ENCODE results near the gene NRDE2.
"Not testable (repeated sequence)": the region's sequence is repeated elsewhere in the genome, so short reads cannot be mapped to it uniquely, and the experiment has no call there.

Gene NRDE2

DNA sequence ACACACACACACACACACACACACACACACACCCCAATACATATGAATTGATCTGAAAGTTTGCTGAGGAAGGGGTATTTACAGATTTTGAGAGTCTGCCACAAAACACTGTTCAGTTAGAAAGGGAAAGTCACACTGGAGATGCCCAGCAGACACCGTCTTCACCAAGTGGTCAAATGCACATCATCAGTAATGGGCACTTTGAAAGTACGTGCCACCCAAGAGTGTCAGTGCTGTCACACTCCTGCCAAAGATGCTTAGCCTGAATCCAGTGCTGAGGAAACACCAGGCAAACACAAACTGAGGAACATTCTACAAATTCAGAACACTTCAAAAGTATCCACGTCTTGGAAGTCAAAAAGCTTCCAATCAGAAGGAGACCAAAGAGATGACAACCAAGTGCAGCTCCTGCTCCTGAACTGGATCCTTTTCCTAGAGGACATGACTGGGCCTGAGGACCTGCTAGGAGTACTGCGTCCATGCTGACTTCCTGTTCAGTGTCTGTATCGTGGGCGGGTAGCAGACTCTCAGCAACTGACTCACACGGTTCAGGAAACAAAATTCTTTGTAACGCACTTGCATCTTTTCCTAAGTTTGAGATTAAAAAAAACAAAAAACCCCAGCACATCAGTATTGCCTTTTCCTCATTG lies 56.8 kb downstream of the NRDE2 start:
- DNase-seq (ENCODE audit: low read depth in 2 of 2): no peak

GRCh38 chr14:90274019-90274418 lies 57.7 kb downstream of the NRDE2 start:
- DNase-seq (ENCODE audit: low read depth in 2 of 2): no peak

DNA sequence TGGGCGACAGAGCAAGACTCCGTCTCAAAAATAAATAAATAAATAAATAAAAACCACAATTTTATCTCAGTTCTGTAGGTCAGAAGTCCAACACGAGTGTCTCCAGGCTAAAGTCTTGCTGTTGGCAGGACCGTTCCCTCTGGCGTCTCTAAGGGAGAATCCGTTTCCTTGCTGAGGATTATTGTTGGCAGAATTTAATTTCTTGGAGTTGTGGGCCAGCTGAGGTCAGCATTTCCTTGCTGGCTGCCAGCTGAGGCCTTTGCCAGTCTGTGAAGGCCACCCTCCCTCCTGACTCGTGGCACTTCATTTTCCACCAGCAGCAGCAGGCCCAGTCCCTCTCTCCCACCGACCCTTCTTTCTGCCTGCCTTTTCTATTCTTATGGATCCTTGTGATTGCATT lies 58.2 kb downstream of the NRDE2 start:
- DNase-seq (ENCODE audit: low read depth in 2 of 2): no peak

GRCh38 chr14:90272523-90272922 lies 59.2 kb downstream of the NRDE2 start:
- no peak for DNase-seq (ENCODE audit: low read depth in 2 of 2)

DNA sequence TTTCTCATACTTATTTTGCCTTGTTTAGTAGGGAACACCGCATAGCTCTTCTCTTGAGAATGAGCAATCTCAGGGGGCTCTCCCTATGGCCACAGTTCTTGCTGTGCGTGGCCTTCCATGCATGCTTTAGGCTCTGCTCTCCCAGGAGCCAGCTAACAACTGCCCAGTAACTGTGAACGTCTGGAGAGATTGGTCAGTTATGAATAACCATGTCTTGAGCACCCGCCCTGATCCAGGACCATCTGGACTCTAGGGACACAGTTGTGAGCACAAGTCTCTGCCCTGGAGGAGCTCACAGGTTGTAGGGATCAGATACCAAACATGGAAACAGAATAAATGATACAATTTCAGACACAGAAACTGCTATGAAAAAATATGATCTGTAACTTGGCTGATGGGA lies 63.3 kb downstream of the NRDE2 start:
- no peak for DNase-seq (ENCODE audit: low read depth in 2 of 2)

DNA sequence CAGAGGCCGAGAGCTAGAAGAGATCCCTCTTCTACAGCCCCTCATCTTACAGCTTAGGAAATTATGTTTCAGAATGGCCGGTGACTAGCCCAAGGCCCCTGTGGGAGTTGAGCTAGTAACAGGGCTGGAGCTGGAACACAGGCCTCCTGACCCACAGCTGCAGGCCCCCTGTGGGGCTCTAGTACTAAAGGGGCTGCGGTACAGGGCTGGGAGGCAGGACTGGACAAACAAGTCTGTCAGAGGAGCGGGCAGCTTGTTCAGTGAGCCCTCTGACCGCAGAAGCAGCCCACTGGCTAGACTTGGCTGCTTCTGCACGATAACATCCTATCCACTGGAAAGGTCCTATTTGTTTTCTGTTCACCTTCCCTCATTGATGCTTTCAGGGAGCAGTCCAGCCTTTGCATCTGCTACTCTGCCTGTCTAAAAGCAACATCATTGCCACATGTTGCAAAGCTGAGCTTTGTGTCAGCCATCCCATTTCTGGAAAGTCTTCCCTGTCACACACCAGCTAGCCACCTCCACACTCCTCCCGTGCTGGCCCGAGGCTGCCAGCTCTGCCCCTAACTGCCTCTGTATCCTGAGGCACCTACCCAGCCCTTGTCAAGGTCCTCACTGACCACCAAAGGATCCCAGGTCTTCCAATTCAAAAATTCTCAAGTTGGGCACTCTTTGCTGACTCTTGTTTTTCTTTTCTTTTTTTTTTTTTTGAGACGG lies 65.1 kb downstream of the NRDE2 start:
- DNase-seq (ENCODE audit: low read depth in 2 of 2): no peak

DNA sequence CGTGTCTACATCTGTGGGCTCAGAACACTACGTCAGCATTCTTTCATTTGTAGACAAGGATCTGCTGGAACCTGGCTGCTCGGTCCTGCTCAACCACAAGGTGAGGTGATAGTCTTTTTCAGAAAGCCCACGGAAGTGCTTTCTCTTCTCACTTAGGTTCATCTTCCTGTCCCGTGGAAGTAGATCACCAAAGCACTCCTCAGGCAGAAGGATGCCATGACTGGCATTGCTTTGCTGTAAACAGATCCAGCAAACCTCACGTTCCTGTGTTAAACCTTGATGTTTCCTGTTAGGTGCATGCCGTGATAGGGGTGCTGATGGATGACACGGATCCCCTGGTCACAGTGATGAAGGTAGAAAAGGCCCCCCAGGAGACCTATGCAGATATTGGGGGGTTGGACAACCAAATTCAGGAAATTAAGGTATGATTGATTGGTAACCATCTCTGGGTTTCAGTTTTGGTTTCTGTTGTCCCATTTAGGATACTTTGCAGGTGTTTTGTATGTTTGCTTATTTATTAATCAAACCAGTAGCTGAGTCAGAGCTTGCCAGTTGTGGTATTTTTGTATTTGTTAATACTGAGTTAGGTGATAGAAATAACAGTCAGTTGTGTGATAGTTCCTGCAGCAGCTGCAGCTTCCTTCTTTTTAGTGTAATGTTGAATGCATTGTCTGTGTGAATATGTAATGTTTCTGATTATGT lies 67.8 kb downstream of the NRDE2 start:
- no peak for DNase-seq (ENCODE audit: low read depth in 2 of 2)

GRCh38 chr14:90256354-90257131 lies 75.2 kb downstream of the NRDE2 start, which contains the start of gene PSMC1:
Gene PSMC1, plus strand, starts transcription at chr14:90256553. Its CDS starts 45 bp downstream, at chr14:90256598.
- DNase-seq (ENCODE audit: low read depth in 2 of 2): peak; percentile 78 to 81

DNA sequence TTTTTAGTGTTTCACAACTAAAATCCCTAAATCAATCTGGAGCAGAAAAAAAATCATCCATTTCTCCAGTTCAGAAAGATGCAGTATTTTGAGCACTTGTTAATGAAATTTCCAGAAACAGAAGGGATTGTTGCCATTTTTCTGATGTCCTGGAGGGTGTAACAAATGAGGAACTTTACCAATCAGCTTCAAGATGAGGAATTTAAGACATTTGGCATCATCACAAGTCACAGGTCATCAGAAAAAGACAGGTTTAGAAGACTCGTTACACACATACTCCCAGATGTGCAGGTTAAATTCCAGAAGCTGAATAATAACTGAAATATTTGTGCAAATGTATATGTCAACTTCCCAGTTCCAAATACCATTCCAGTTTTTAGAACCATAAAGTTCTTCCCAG lies 75.9 kb downstream of the NRDE2 start:
- no peak for DNase-seq (ENCODE audit: low read depth in 2 of 2)

- DNase-seq (ENCODE audit: low read depth in 2 of 2): no peak
Measured at GRCh38 chr14:90253826-90254225, 77.9 kb downstream of the NRDE2 start.

DNA sequence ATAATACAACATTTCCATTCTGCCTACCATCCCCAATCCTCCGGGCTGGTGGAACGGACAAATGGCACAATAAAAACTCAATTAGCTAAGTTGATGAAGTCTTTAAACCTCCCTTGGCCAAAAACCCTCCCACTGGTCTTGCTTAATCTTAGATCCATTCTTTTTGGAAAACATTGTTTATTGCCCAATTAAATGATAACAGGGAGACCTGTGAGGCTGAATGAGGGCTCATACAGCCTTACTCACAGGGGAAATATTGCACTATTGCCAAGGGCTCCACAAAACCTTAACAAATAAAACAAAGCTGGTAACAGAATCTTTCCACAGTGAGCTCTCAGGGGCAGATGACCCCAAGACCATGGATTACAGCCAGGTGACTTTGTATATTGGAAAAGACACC lies 83.1 kb downstream of the NRDE2 start:
- no peak for DNase-seq (ENCODE audit: low read depth in 2 of 2)

DNA sequence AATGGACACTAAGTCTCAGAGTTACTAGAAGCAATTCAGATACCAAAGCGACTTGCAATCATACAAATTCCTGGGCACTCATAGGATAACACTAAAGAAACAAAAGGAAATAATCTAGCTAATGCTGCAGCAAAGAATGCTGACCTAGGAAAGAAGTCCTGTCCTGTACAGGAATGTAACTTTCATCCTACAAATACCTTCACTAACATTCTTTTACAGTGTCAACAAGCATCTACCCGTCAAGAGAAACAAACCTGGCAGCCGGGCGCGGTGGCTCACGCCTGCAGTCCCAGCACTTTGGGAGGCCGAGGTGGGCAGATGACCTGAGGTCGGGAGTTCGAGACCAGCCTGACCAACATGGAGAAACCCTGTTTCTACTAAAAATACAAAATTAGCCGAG lies 84.3 kb downstream of the NRDE2 start:
- not testable (repeated sequence) for DNase-seq (ENCODE audit: low read depth in 2 of 2)

- DNase-seq (ENCODE audit: low read depth in 2 of 2): no peak
Measured at GRCh38 chr14:90246936-90247335, 84.8 kb downstream of the NRDE2 start.

GRCh38 chr14:90242444-90242843 lies 89.3 kb downstream of the NRDE2 start:
- DNase-seq (ENCODE audit: low read depth in 2 of 2): no peak

- no peak for DNase-seq (ENCODE audit: low read depth in 2 of 2)
Measured at GRCh38 chr14:90239139-90239538, 92.6 kb downstream of the NRDE2 start.

- DNase-seq (ENCODE audit: low read depth in 2 of 2): peak; percentile 28 to 30
Measured at GRCh38 chr14:90235179-90235976, 96.4 kb downstream of the NRDE2 start.

DNA sequence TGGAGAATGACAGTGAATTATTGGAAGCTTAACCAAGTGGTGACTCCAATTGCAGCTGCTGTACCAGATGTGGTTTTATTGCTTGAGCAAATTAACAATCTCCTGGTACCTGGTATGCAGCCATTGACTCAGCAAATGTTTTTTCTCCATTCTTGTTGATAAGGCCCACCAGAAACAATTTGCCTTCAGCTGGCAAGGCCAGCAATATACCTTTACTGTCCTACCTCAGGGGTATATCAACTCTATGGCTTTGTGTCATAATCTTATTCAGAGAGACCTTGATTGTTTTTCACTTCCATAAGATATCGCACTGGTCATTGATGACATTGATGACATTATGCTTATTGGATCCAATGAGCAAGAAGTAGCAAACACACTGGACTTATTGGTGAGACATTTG lies 101.8 kb downstream of the NRDE2 start:
- DNase-seq (ENCODE audit: low read depth in 2 of 2): not testable (repeated sequence)

- DNase-seq (ENCODE audit: low read depth in 2 of 2): no peak
Measured at GRCh38 chr14:90228478-90228877, 103.3 kb downstream of the NRDE2 start.

Measured in activated CD8-positive, alpha-beta memory T cell treated with anti-CD3 and anti-CD28 coated beads for 4 hours (primary cell).